HCEC 1CT (cell line): Measurements from ENCODE around the gene TNFRSF1B.

Source experiments
- DNase-seq: peaks from one replicate; pipeline ENCODE4 v3.0.0-alpha.2; 2017

TNFRSF1B gene

GRCh38 chr1:12166834-12167492, at the start of gene TNFRSF1B:
Gene TNFRSF1B (plus strand): TSS chr1:12166991. CDS start chr1:12167092, 101 bp downstream.
- no peak for DNase-seq

DNA sequence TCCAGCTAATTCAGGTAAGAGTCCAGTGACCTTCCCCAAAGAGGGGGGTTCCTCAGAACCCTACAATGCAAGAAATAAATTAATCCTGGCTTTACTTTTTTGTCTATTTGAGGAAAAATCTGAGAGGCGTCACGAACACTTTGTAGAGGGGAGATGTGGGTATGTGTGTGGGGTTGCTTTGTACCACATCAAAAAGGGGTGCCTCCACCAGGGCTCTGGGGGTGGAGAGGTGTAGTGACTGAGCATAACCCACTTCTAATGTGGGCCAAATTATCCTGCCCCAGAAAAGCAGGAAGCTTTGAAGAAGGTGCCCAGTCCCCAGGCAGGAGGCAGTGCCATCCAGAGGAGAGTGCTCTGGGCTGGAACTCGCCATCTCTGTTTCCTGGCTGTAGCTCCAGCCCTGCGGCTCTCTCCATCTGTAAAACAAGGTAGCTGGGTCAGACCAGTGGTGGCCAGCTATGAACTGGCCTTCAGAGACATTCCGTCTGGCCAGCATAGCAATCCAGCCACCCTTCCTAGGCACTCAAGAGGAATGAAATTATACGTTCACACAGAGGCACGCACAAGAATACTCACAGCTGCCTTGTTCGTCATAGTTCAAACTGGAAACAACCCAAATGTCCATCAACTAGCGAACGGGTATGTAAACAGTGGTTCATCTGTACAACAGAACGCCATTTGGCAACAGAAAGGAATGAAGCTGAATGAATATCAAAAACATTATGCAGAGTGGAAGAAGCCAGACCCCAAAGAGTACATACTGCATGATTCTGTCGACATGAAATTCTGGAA, 45.4 kb upstream of the TNFRSF1B start:
- peak; percentile 53 for DNase-seq

GRCh38 chr1:12123172-12123571, 43.6 kb upstream of the TNFRSF1B start:
- DNase-seq, result no peak

DNA sequence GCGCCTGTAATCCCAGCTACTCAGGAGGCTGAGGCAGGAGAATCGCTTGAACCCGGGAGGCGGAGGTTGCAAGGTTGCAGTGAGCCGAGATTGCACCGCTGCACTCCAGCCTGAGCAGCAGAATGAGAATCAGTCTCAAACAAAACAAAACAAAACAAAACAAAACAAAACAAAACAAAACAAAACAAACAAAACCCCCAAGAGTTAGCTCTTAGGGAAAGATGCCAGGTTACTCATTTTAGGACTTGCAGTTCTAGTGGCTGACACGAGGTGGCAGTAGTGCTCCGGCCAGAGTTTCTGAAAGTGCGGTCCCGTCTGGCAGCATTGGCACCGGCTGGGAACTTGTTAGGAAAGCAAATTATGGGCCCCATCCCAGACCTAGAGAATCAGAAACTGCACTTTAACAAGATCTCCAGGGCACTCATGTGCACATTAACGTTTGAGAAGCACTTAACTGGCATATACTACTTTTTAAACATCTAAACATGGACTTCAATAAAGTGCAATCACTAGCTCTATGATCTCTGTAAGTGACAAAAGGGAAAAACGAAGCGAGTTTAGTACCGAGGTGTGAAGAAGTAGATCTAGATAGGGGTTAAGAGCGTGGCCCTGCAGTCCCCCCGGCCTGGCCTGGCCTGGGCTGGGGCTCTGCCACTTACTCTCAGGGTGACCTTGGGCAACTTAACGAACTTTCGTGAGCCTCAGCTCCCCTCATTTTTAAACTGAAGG, 41.9 kb upstream of the TNFRSF1B start:
- DNase-seq, result peak; percentile 42

DNA sequence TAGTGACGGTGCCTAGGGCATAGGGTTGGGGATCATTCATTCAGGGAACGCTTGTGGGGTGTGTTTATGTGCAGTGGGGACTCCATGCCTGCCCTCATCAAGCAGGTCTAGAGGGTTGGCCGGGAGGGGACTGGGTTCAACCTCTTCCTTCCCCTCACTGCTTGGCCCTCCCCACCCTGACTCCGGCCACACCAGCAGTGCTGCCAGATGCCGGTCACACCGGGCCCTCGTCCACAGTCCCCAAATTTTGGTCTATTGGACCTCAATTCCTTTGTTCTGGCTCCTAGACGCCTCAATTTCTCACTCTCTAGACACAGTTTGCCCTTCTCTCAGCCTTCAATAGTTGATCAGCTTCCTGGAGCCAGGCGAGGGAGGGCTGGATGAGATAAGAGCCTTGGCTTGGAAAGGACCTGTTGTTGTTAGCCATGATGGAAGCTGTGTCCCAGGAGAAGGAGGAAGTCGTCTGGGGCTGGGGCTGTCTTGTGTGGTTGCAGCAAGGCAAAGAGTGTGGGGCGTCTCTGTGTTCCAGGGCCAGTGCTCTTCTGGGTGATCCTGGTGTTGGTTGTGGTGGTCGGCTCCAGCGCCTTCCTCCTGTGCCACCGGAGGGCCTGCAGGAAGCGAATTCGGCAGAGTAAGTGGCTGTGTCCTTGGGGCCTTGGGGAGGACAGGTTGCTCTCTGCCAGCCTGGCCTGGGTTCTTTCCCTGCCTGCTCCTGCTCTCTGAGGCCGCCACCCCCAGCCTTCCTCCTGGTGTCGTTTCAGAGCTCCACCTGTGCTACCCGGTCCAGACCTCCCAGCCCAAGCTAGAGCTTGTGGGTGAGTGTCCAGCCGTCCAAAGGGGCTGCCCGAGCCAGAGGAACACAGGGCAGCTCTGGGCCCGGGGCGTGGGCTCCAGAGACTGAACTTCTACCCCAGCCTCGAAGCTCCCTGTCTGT, 41.1 kb upstream of the TNFRSF1B start:
- no peak for DNase-seq

- no peak for DNase-seq
Measured at GRCh38 chr1:12126781-12127180, 40.0 kb upstream of the TNFRSF1B start.

DNA sequence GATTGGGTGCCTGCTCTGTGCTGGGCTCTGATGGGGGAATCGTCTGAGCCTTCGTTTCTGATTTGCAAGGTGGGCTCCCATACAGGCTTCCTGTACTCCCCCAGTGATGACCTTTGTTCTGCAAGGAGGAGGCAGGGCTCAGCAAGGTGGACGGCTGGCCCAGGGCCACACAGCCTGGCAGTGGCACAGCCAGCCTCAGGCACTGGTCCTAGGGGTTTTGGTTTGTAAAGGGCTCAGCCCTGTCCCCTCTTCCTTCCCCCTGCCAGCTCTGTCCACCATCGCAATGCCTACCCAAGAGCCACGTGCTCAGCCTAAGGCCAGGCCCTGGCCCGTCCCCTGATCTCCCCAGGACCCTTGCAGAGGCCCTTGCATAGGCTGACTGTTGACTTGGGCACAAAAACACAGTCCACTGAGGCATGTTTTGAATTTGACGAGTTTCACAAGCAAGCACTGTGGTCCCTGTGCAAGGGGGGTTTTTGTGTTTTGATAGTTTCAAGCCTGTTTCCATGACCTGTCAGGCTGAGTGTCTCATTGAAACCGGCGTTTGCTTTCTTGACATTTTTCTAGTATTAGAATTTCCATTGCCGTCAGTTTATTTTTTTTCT, 39.5 kb upstream of the TNFRSF1B start:
- DNase-seq, result no peak

GRCh38 chr1:12128120-12128519, 38.7 kb upstream of the TNFRSF1B start:
- DNase-seq, result no peak

DNA sequence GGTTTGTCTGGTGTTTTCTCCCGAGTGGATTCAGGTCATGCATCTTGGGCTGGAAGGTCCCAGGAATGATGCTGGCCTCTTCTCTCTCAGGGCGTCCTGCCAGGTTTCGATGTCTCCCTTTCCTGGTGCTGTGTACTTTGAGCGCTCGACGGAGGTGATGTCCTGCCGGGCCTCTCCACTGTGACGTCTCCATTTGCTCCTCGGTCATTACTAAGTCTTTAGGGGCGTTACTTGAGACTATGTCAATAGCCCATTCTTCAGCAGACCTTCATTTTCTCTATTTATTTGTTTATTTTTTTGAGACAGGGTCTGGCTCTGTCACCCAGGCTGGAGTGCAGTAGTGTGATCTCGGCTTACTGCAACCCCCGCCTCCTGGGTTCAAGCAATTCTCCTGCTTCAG, 37.2 kb upstream of the TNFRSF1B start:
- DNase-seq, result no peak

DNA sequence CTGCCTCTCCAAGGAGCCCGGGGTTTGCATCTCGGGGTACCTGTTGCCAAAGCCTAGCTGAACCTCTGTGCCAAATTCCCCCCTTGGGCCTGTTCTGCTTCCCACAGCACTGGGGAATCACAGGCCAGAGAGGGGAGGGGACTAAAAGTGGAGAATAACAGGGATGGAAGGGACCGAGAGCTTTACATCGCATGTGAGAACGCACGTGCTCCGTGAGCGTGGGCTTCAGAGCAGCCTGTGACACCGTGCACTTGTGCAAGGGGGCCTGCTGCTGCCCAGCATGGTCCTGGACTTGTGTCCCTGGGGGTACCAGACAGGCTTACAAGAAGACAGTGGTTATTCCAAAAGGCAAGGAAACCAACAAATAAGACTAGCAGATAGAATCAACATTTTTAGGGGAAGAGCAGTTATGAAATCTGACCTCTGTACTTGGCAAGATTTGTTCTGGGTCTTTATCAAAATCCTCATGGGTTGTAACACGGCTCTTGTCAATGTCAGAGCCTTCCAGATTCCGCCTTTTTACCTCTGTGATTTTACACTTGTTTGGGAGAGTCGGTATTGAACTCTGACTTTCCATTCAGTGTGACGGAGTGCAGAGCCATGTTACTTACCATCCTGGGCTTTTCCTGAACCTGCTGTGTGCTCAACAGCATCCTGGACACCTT, 36.2 kb upstream of the TNFRSF1B start:
- DNase-seq, result no peak

DNA sequence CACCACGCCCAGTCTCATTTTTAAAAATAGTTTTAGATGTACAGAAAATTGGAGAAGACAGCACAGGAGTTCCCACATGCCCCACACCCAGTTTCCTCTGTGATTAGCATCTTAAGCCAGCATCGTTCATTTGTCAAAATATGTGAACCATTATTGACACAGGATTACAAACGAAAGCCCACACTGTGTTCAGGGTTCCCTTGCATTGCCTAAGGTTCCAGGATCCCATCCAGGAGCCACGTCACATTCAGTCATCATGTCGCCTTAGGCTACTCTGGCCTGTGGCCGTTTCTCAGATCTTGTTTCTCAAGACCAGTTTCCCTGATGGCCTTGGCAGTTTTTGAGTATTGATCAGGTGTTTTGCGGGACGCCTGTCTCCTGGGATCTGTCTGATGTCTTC, 34.7 kb upstream of the TNFRSF1B start:
- peak; percentile 34 for DNase-seq

DNA sequence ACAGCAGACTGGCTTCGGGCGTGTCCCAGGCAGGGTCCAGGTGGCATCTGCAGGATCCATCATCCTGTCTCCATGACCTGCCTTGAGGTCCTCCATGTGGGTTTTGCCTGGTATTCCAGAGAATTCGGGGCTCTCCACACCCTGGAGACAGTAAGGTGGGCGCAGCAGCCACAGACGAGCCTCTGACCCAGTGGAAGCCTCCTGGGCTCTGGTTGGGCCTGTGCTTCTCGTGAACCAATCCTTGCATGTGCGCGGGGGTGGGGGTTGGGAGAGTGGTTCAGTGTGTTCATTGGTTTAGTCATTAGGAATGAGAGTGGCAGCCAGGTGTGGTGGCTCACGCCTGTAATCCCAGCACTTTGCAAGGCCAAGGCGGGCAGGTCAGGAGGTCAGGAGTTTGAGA, 32.1 kb upstream of the TNFRSF1B start:
- DNase-seq, result no peak

DNA sequence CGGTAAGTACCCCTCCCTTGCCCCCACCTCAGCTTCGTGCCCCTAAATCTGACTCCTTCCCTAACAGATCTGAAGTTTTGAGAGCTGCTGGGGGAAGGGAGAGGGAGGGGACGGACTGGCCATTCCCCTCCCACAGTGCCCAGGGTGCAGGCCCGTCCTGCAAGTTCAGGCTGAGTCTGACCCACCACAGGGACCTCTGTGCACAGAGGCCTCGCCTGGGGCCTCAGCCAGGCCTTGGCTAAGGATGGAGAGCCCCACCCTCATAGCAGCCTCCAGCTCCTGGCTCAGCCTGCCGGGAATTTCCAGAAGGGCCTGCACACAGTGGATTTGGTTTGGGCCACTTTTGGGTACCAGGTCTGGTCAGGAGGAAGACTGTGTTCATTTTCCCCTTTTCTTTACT, 31.2 kb upstream of the TNFRSF1B start:
- DNase-seq, result no peak

DNA sequence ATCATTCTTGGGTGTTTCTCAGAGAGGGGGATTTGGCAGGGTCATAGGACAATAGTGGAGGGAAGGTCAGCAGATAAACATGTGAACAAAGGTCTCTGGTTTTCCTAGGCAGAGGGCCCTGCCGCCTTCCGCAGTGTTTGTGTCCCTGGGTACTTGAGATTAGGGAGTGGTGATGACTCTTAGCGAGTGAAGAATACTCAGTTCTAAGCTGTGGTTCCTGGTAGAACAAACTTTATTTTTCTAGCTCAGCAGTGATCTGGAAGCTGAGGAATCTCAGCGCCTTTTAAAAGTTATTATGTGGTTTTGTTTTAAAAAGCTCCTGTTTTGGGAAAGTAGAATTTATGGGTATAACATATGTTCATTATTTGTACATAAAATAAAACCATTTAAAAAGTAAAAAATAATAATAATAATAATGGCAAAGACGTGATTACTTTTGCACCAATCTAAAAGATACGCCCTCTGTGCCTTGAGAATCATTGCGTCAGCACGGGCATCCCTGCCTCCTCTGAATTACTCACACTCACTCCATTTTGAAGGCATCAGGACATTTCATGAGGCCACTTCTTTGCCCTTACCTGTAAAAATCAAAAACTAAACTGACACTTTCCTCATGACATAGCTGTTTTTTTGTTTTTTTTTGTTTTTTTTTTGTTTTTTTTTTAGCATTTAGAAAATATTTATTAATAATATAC, 29.7 kb upstream of the TNFRSF1B start:
- DNase-seq, result no peak

- no peak for DNase-seq
Measured at GRCh38 chr1:12138196-12139168, 28.3 kb upstream of the TNFRSF1B start.

DNA sequence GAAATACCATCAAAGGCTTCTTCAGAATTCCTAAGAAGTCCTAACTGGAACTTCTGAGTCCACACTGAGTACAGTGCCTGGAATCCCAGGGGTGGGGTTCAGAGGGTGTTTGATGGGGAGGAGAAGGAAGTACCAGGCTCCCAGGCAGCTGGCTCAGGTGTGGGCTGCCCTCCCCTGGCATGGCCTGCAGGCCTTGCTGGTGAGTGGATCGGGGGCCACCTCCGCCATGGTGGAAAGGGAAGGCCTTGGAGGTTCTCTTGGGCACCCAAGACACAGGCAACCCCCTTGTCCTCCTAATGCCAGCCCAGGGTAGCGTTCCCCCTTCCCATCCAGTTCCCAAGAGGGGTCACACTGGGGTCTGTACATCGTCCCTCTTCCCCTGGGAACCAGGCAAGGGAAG, 26.8 kb upstream of the TNFRSF1B start:
- no peak for DNase-seq

DNA sequence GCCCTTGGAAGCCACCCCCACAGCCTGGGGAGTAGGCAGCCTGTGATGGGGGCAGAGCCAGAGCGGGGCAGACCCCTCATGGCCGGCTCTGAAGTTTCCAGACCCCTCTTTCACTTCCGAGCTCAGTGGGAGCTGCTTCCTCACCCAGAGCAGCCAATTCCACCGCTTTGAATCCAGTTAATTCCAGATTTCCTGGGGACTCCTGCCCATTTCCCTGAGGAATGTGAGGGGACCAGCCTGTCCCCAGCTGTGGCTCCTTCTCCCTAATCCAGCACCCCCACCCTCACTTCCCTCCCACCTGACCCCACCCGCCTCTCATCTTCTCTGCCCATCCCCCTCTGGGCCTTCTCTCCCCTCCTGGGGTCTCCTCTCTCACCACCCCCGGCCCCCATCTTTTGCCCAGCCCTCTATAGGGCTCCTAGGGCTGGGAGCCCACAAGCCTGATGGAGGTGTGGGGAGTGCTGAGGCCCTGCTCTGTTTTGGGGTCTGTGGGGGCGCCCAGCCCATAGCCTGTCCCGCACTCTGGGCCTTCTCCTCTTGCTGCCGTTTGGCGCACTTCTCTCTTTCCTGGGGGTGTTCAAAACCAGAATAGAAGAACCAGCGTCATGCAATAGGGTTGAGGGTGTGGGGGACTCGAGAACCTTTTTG, 26.2 kb upstream of the TNFRSF1B start:
- no peak for DNase-seq

GRCh38 chr1:12141163-12141850, 25.5 kb upstream of the TNFRSF1B start:
- no peak for DNase-seq
